HEK293 (cell line): ENCODE measurements around the gene NECAB3.

Experiments used
- CTCF ChIP-seq: fragments of 450-650 bp; formaldehyde crosslinking; IDR thresholded peaks from 2 replicates; pipeline ENCODE4 v1.5.1; 2016; ENCODE audit warnings: missing biosample characterization, missing genetic modification characterization
- TRIM28 ChIP-seq: IDR thresholded peaks from 2 replicates; pipeline ENCODE4 v1.6.1; 2011; ENCODE audit warnings: low read length, control low read depth, borderline replicate concordance
- ZBTB21 ChIP-seq: fragments of 450-650 bp; formaldehyde crosslinking; IDR thresholded peaks from 2 replicates; pipeline ENCODE4 v1.5.1; 2017; ENCODE audit warnings: missing biosample characterization, missing genetic modification characterization
- ZNF624 ChIP-seq: fragments of 450-650 bp; formaldehyde crosslinking; IDR thresholded peaks from 2 replicates; pipeline ENCODE4 v1.5.1; 2017; ENCODE audit warnings: missing biosample characterization, missing genetic modification characterization
- TF ChIP-seq, protein P1 (sequence below): fragments of 450-650 bp; IDR thresholded peaks from 2 replicates; pipeline ENCODE4 v1.5.1; 2018; ENCODE audit warnings: missing biosample characterization, mild to moderate bottlenecking, missing genetic modification characterization

- TF ChIP-seq CTCF (no peak), ZBTB21 (tag by site-specific recombination) (no peak), TRIM28 (no peak), ZNF624 (tag by site-specific recombination) (no peak)
- TF ChIP-seq, protein P1, sequence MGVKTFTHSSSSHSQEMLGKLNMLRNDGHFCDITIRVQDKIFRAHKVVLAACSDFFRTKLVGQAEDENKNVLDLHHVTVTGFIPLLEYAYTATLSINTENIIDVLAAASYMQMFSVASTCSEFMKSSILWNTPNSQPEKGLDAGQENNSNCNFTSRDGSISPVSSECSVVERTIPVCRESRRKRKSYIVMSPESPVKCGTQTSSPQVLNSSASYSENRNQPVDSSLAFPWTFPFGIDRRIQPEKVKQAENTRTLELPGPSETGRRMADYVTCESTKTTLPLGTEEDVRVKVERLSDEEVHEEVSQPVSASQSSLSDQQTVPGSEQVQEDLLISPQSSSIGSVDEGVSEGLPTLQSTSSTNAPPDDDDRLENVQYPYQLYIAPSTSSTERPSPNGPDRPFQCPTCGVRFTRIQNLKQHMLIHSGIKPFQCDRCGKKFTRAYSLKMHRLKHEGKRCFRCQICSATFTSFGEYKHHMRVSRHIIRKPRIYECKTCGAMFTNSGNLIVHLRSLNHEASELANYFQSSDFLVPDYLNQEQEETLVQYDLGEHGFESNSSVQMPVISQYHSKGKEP (tag by site-specific recombination): no peak
These were observed 15.3 kb upstream of the NECAB3 start for GRCh38 chr20:33689493-33689892.
